Dendritic cell treated with granulocyte-macrophage colony-stimulating factor and Interleukin-4, amounts not matched to agents 40 ng/mL and 50 ng/mL, for 4 days (primary cell): ENCODE data around the gene SH2B2.
A peak's percentile ranks its signal among the peaks of the same experiment; 100 is the strongest.
"Not testable (repeated sequence)": the region's sequence is repeated elsewhere in the genome, so short reads cannot be mapped to it uniquely, and the experiment has no call there.

Experiments
- H3K27ac Mint-ChIP-seq: one replicate; pipeline ENCODE4 v1.8.0; 2022; ENCODE audit warnings: mild to moderate bottlenecking, mixed read lengths
- H3K27me3 Mint-ChIP-seq: one replicate; pipeline ENCODE4 v1.8.0; 2022; ENCODE audit warnings: mild to moderate bottlenecking, mixed read lengths
- H3K36me3 Mint-ChIP-seq: one replicate; pipeline ENCODE4 v1.8.0; 2022; ENCODE audit warnings: low read depth, mixed read lengths
- H3K4me1 Mint-ChIP-seq: one replicate; pipeline ENCODE4 v1.8.0; 2022; ENCODE audit warnings: low read depth, mixed read lengths
- H3K4me3 Mint-ChIP-seq: one replicate; pipeline ENCODE4 v1.8.0; 2022; ENCODE audit warnings: mild to moderate bottlenecking, moderate library complexity, mixed read lengths
- H3K9me3 Mint-ChIP-seq: one replicate; pipeline ENCODE4 v1.8.0; 2022; ENCODE audit warnings: mixed read lengths
- intact Hi-C: fragments of 100-400 bp; cut with micrococcal nuclease; formaldehyde crosslinking; loops from one replicate; pipeline ENCODE4 v1.15.0; 2022

Gene SH2B2

DNA sequence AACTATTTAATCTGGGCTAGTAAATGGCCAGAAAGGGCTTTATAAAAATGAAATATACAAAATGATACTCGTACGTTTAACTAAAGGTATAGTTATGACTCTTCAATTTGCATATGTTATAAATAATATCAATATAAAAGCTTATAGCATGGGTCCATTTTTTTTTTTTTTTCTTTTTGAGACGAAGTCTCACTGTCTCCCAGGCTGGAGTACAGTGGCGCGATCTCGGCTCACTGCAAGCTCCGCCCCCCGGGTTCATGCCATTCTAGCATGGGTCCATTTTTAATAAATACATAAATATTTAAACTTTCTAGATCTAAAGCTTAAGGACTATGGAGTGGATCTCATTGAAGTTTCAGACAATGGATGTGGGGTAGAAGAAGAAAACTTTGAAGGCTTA is 50.3 kb downstream of the SH2B2 start:
- H3K9me3 Mint-ChIP-seq, intact Hi-C loops, H3K4me1 Mint-ChIP-seq, H3K36me3 Mint-ChIP-seq, H3K27me3 Mint-ChIP-seq, H3K27ac Mint-ChIP-seq, H3K4me3 Mint-ChIP-seq: not testable (repeated sequence)

GRCh38 chr7:102337420-102337819 is 50.8 kb downstream of the SH2B2 start:
- H3K4me3 Mint-ChIP-seq, H3K9me3 Mint-ChIP-seq, H3K36me3 Mint-ChIP-seq, H3K4me1 Mint-ChIP-seq, H3K27me3 Mint-ChIP-seq, intact Hi-C loops, H3K27ac Mint-ChIP-seq: not testable (repeated sequence)

DNA sequence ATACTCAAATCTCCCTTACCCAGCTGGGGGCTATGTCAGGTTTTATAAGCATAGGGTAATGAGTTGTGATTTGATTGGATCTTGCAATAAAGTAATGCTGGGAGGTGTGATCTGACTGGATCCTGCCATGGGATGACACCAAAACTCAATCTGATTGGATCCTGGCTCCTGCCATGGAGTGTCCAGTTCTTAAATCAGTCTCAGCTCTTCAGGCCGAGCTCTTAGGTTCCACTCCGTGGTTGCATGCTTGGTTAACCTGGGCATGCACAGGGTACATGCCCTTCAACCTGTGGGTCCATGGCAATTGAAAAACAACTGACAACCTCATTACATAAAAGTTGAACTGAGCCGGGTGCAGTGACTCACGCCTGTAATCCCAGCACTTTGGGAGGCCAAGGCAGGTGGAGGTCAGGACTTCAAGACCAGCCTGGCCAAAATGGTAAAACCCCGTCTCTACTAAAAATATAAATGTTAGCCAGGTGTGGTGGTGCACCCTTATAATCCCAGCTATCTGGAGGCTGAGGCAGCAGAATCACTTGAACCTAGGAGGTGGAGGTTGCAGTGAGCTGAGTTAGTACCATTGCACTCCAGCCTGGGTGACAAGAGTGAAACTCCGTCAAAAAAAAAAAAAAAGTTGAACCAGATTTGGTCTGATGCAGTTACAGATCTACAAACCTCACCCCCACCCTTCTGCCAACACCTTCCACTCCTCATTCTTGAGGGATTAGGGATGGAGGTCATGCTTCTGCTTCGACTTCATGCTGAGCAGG is 54.1 kb downstream of the SH2B2 start:
- H3K4me3 Mint-ChIP-seq, H3K9me3 Mint-ChIP-seq, H3K27me3 Mint-ChIP-seq, H3K27ac Mint-ChIP-seq, H3K36me3 Mint-ChIP-seq, intact Hi-C loops, H3K4me1 Mint-ChIP-seq: not testable (repeated sequence)

DNA sequence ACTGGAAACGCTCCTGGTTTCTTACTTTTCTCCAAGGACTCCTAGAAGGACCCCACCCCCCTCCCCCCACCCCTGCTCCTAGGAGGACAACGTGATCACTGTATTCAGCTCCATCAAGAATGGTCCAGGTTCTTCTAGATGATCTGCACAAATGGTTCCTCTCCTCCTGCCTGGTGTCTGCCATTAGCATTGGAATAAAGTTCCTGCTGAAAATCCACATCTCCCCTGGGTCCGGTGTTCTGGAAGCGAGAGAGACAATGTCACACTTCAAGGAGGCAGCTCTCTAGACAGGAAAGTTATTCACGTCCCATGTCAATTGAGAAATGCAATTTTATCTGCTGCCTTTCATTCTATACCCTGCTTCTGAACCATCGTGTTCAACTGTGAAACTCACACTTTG is 60.3 kb downstream of the SH2B2 start:
- H3K9me3 Mint-ChIP-seq, H3K4me3 Mint-ChIP-seq, H3K27me3 Mint-ChIP-seq, intact Hi-C loops, H3K4me1 Mint-ChIP-seq, H3K36me3 Mint-ChIP-seq, H3K27ac Mint-ChIP-seq: not testable (repeated sequence)

DNA sequence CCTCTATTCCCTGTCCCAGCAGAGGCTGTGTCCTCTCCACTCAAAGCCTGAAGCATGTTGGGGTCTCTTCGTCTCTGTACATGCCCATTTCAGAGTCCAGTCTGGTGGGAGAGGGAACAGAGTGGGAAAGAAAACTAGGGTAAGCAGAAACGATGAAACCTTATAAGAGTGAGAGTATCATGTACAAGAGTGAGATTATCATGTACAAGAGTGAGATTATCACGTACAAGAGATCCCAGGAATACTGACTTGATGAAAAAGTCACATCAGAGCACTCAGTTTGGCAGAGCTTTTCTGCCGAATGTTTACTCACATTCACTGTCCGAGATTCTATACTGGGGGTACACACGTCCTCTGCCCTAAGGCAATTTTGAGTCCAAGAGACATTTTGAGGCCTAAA is 69.7 kb downstream of the SH2B2 start, which contains the start of gene SPDYE6:
Gene SPDYE6, minus strand, starts transcription at position 101 of the 400 bp plus-strand sequence. CDS start 421 bp downstream, outside the sequence.
- H3K4me1 Mint-ChIP-seq, H3K4me3 Mint-ChIP-seq, H3K27ac Mint-ChIP-seq, intact Hi-C loops, H3K27me3 Mint-ChIP-seq, H3K9me3 Mint-ChIP-seq, H3K36me3 Mint-ChIP-seq: not testable (repeated sequence)

GRCh38 chr7:102363549-102364393 is 77.1 kb downstream of the SH2B2 start:
- Mint-ChIP-seq H3K4me3 (peak overlapping the region; percentile 98), H3K36me3 (peaks cover 28% of the 10 kb centered on the region), H3K27ac (peak overlapping the region; percentile 92)
- not testable (repeated sequence) for H3K27me3 Mint-ChIP-seq, H3K9me3 Mint-ChIP-seq, H3K4me1 Mint-ChIP-seq
- intact Hi-C loops: loop anchor here (5.0 kb wide), 1 partner anchor 76 kb away; the partner anchor contains the start of gene SH2B2

DNA sequence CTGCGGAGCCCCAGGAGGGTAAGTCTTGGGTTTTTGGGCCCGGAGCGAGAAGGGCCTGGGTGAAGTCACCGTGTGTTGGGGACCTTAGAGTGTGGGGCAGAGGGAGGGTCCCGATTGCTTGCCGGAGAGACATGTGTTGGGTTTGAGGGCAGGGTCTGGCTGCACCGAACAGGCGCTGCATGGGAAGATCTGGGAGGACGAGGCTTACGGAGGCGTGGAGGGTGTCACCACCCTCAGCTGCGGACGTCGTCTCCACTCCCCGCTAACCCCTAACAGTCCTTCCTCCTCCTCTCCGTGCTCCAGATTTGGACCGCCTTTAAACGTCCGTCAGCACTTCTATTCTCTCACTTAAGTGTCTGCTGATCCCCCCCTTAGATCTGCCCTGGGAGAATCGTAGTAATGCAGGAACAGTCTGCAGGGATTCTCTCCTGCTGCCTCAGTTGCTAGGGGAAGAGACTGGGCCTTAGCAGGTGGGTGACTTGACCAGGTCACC is 77.8 kb downstream of the SH2B2 start:
- intact Hi-C loops: loop anchor here (5.0 kb wide), 1 partner anchor 77 kb away; the partner anchor contains the start of gene SH2B2
- not testable (repeated sequence) for H3K9me3 Mint-ChIP-seq, H3K4me1 Mint-ChIP-seq, H3K27me3 Mint-ChIP-seq
- peak overlapping the region; percentile 92 for H3K27ac Mint-ChIP-seq
- H3K4me3 Mint-ChIP-seq: peak overlapping the region; percentile 98
- peaks cover 28% of the 10 kb centered on the region for H3K36me3 Mint-ChIP-seq

- H3K4me3 Mint-ChIP-seq, H3K27ac Mint-ChIP-seq, H3K4me1 Mint-ChIP-seq, H3K27me3 Mint-ChIP-seq, H3K9me3 Mint-ChIP-seq, intact Hi-C loops: not testable (repeated sequence)
- H3K36me3 Mint-ChIP-seq: peaks cover 35% of the 10 kb centered on the region
These were observed 78.7 kb downstream of the SH2B2 start for GRCh38 chr7:102365390-102365789.

- H3K9me3 Mint-ChIP-seq, H3K27me3 Mint-ChIP-seq, H3K4me3 Mint-ChIP-seq, H3K27ac Mint-ChIP-seq, H3K4me1 Mint-ChIP-seq, intact Hi-C loops: not testable (repeated sequence)
- H3K36me3 Mint-ChIP-seq: peaks cover 57% of the 10 kb centered on the region
These were observed 83.4 kb downstream of the SH2B2 start for GRCh38 chr7:102370038-102370437.
